SK-N-SH (cell line): ENCODE measurements around the gene TNRC6B. TPM values are rescaled to one million over a fixed set of nuclear protein-coding genes. Genes with fewer than 3 reads are reported as not detected.
"Not testable (repeated sequence)": the region's sequence is repeated elsewhere in the genome, so short reads cannot be mapped to it uniquely, and the experiment has no call there.

ENCODE experiments used
- CTCF ChIA-PET: fragments of 300-600, 350-600 bp; formaldehyde crosslinking; extraction: SDS; loops from one replicate; lab custom pipeline; 2021; lab: Yijun Ruan, JAX
- POLR2A ChIA-PET: fragments of 350-600 bp; sonication (Branson Sonifier 250); formaldehyde crosslinking; extraction: SDS; loops from one replicate; lab custom pipeline; 2020; ENCODE audit warnings: antibody characterized with exemption, inconsistent platforms; lab: Yijun Ruan, JAX
- DNase-seq: peaks from one replicate; pipeline ENCODE4 v3.0.0; 2012
- H2AFZ ChIP-seq: fragments of 200-600 bp; sonication (generic); 2 replicates; pipeline ENCODE4 v1.8.1; 2016; ENCODE audit warnings: antibody characterized with exemption, mild to moderate bottlenecking, low read depth
- H3F3A ChIP-seq: fragments of 200-600 bp; sonication (generic); replicated peaks from 2 replicates; pipeline ENCODE3; 2016; ENCODE audit warnings: antibody characterized with exemption, mild to moderate bottlenecking; ENCODE audit not compliant: insufficient read depth
- H3K27ac ChIP-seq, 2 experiments: fragments of 200-500 bp in 1 of 2; fragments of 200-600 bp in 1 of 2; sonication (Bioruptor generic) in 1 of 2; sonication (generic), shearing (Covaris generic) in 1 of 2; 2 replicates each; pipeline versions ENCODE4 v1.5.1 to v1.6.1; 2014 to 2016; ENCODE audit warnings: low read depth in 2 of 2, inconsistent platforms in 1 of 2, low read length in 1 of 2, mild to moderate bottlenecking in 1 of 2, mixed read lengths in 1 of 2
- H3K27me3 ChIP-seq: fragments of 200-600 bp; sonication (generic), shearing (Covaris generic); 2 replicates; pipeline ENCODE4 v1.6.1; 2016; ENCODE audit warnings: mixed run types; ENCODE audit not compliant: insufficient read depth
- H3K36me3 ChIP-seq, 2 experiments: fragments of 200-500 bp in 1 of 2; fragments of 200-600 bp in 1 of 2; sonication (Bioruptor generic) in 1 of 2; sonication (generic) in 1 of 2; replicated peaks in 1 of 2; 2 replicates each; pipeline versions ENCODE3 to v1.5.1; 2014 to 2016; ENCODE audit warnings: low read length in 1 of 2, mild to moderate bottlenecking in 1 of 2; ENCODE audit not compliant: insufficient read depth in 2 of 2, control insufficient read depth in 1 of 2
- H3K4me1 ChIP-seq, 2 experiments: fragments of 200-500 bp in 1 of 2; fragments of 200-600 bp in 1 of 2; sonication (Bioruptor generic) in 1 of 2; sonication (generic), shearing (Covaris generic) in 1 of 2; 2 replicates each; pipeline versions ENCODE4 v1.5.1 to v1.6.1; 2014 to 2016; ENCODE audit warnings: low read depth in 1 of 2, low read length in 1 of 2, mixed run types in 1 of 2; ENCODE audit not compliant: insufficient read depth in 2 of 2, control insufficient read depth in 1 of 2
- H3K4me2 ChIP-seq: fragments of 200-600 bp; sonication (generic), shearing (Covaris generic); 2 replicates; pipeline ENCODE4 v1.6.1; 2017; ENCODE audit warnings: mixed run types
- H3K4me3 ChIP-seq, 2 experiments: fragments of 200-500 bp in 1 of 2; fragments of 200-600 bp in 1 of 2; sonication (Bioruptor generic) in 1 of 2; sonication (generic), shearing (Covaris generic) in 1 of 2; 2 replicates each; pipeline versions ENCODE4 v1.5.1 to v1.8.1; 2014 to 2016; ENCODE audit warnings: low read depth in 2 of 2, inconsistent platforms in 1 of 2, low read length in 1 of 2, mild to moderate bottlenecking in 1 of 2, mixed read lengths in 1 of 2, moderate library complexity in 1 of 2
- H3K79me2 ChIP-seq: fragments of 200-600 bp; sonication (generic); 2 replicates; pipeline ENCODE4 v1.8.1; 2017; ENCODE audit warnings: mild to moderate bottlenecking; ENCODE audit not compliant: insufficient read depth
- H3K9ac ChIP-seq: fragments of 200-600 bp; sonication (generic); 2 replicates; pipeline ENCODE4 v1.6.1; 2017; ENCODE audit warnings: mixed run types
- H3K9me2 ChIP-seq: fragments of 200-600 bp; sonication (generic); 2 replicates; pipeline ENCODE4 v1.6.1; 2017; ENCODE audit warnings: mixed run types
- H3K9me3 ChIP-seq: fragments of 200-600 bp; sonication (generic); 2 replicates; pipeline ENCODE4 v1.6.1; 2017; ENCODE audit warnings: mixed run types, mild to moderate bottlenecking, moderate library complexity
- H4K20me1 ChIP-seq: fragments of 200-600 bp; sonication (generic); 2 replicates; pipeline ENCODE4 v1.6.1; 2017; ENCODE audit warnings: mild to moderate bottlenecking, mixed run types; ENCODE audit not compliant: insufficient read depth
- EZH2phosphoT487 ChIP-seq: fragments of 200-600 bp; sonication (generic); IDR thresholded peaks from 2 replicates; pipeline ENCODE4 v1.6.1; 2017; ENCODE audit warnings: low read depth, mixed run types, mild to moderate bottlenecking, antibody characterized with exemption, moderate library complexity, borderline replicate concordance
- FOSL2 ChIP-seq: IDR thresholded peaks from 2 replicates; pipeline ENCODE4 v1.4.0; 2012; ENCODE audit warnings: low read depth, mild to moderate bottlenecking, moderate library complexity, borderline replicate concordance
- FOXJ3 ChIP-seq: sonication (generic); formaldehyde crosslinking; IDR thresholded peaks from 2 replicates; pipeline ENCODE4 v1.5.1; 2020; ENCODE audit warnings: mild to moderate bottlenecking, missing genetic modification reagents
- FOXM1 ChIP-seq: IDR thresholded peaks from 2 replicates; pipeline ENCODE4 v1.4.0; 2012; ENCODE audit warnings: low read depth, mild to moderate bottlenecking
- GATA2 ChIP-seq: sonication (generic); formaldehyde crosslinking; IDR thresholded peaks from 2 replicates; pipeline ENCODE4 v1.5.0; 2020; ENCODE audit warnings: mild to moderate bottlenecking, missing genetic modification reagents
- MAX ChIP-seq: IDR thresholded peaks from 2 replicates; pipeline ENCODE4 v1.4.0; 2012; ENCODE audit warnings: low read depth
- NRF1 ChIP-seq: IDR thresholded peaks from 2 replicates; pipeline ENCODE4 v1.6.1; 2012; ENCODE audit warnings: low read depth, mild to moderate bottlenecking, low read length
- PBX3 ChIP-seq: IDR thresholded peaks from 2 replicates; pipeline ENCODE4; 2012
- POLR2AphosphoS5 ChIP-seq: IDR thresholded peaks from 2 replicates; pipeline ENCODE4 v1.6.1; 2012; ENCODE audit warnings: low read depth, low read length
- RAD21 ChIP-seq: IDR thresholded peaks from 2 replicates; pipeline ENCODE4 v1.6.1; 2012; ENCODE audit warnings: mild to moderate bottlenecking, low read length
- REST ChIP-seq: IDR thresholded peaks from 2 replicates; pipeline ENCODE4 v1.6.1; 2012; ENCODE audit warnings: mild to moderate bottlenecking, low read depth, low read length, moderate library complexity
- SMC3 ChIP-seq: IDR thresholded peaks from 2 replicates; pipeline ENCODE4 v1.6.1; 2012; ENCODE audit warnings: low read depth, low read length, improper control_type of control experiment
- TAF1 ChIP-seq: IDR thresholded peaks from 2 replicates; pipeline ENCODE4 v1.6.1; 2012; ENCODE audit warnings: low read depth, mild to moderate bottlenecking, low read length, moderate library complexity, borderline replicate concordance
- USF2 ChIP-seq: fragments of 150-350 bp; IDR thresholded peaks from 2 replicates; pipeline ENCODE4 v1.6.1; 2017; ENCODE audit warnings: antibody characterized with exemption, low read length, low read depth, borderline replicate concordance
- YY1 ChIP-seq: IDR thresholded peaks from 2 replicates; pipeline ENCODE4 v1.4.0; 2012; ENCODE audit warnings: low read depth, mild to moderate bottlenecking
- WGBS: methylation state at CpG from one replicate; pipeline ENCODE4 v1.1.6; 2017; ENCODE audit warnings: low lambda C conversion rate; 5-methylcytosine and 5-hydroxymethylcytosine counted together
- polyA plus RNA-seq, 3 experiments: library from polyadenylated mRNA; depleted of rRNA; stranded (reverse); fragments of >200 nt; gene quantifications; 2 replicates each; pipeline ENCODE4 v1.2.3, GENCODE V29; 2012
- TF ChIP-seq, protein P1 (sequence below): IDR thresholded peaks from 2 replicates; pipeline ENCODE4 v1.4.0; 2012; ENCODE audit warnings: low read depth, borderline replicate concordance

TNRC6B gene
- polyA plus RNA-seq, 1 of the 3 experiments (the other 2 are of a cell fraction): 1.2 TPM

GRCh38 chr22:40310768-40311120, 133.0 kb downstream of the TNRC6B start (continued):
- TF ChIP-seq POLR2AphosphoS5 (no peak), EZH2phosphoT487 (no peak), GATA2 (CRISPR knock-in tag) (no peak), NRF1 (no peak), MAX (no peak), PBX3 (no peak)
- TF ChIP-seq, protein P1, sequence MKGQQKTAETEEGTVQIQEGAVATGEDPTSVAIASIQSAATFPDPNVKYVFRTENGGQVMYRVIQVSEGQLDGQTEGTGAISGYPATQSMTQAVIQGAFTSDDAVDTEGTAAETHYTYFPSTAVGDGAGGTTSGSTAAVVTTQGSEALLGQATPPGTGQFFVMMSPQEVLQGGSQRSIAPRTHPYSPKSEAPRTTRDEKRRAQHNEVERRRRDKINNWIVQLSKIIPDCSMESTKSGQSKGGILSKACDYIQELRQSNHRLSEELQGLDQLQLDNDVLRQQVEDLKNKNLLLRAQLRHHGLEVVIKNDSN: no peak

- Histone ChIP-seq H3K36me3 (peaks cover 20 to 37% of the 10 kb centered on the region in 2 experiments), H3F3A (peaks cover 21% of the 10 kb centered on the region), H3K27ac (peak overlapping the region in 1 of 2 experiments; percentile 88; a peak in 1 of 4 replicates)
- H3K4me3 ChIP-seq, POLR2A ChIA-PET, H3K4me2 ChIP-seq, DNase-seq, H3K79me2 ChIP-seq, H3K4me1 ChIP-seq, H2AFZ ChIP-seq, H3K9ac ChIP-seq, H4K20me1 ChIP-seq, CTCF ChIA-PET, H3K9me3 ChIP-seq, H3K9me2 ChIP-seq, H3K27me3 ChIP-seq: not testable (repeated sequence)
- WGBS: 96% methylated on average over 12 of the region's 12 CpGs
These were observed 133.9 kb downstream of the TNRC6B start for GRCh38 chr22:40311646-40312045.

- peaks cover 20 to 40% of the 10 kb centered on the region in 2 experiments for H3K36me3 ChIP-seq
- H4K20me1 ChIP-seq: 0 out of 2 replicates have a peak, but pooled peaks cover 4% of the 10 kb centered on the region
- H3K9me3 ChIP-seq: no peaks in the 10 kb centered on the region
- H3K9me2 ChIP-seq: no peaks in the 10 kb centered on the region
- H3F3A ChIP-seq: peaks cover 21% of the 10 kb centered on the region
- H2AFZ ChIP-seq: no peak overlapping the region
- 96% methylated on average over 2 of the region's 2 CpGs for whole genome bisulfite sequencing
- ChIA-PET POLR2A (no interaction called here), CTCF (no interaction called here)
- no peak overlapping the region for H3K4me2 ChIP-seq
- H3K4me1 ChIP-seq: peaks cover 0 to 6% of the 10 kb centered on the region in 2 experiments; a peak in 2 of 4 replicates
- no peak overlapping the region for H3K9ac ChIP-seq
- H3K4me3 ChIP-seq: no peak overlapping the region
- no peak for DNase-seq
- H3K27me3 ChIP-seq: no peaks in the 10 kb centered on the region
- no peaks in the 10 kb centered on the region for H3K79me2 ChIP-seq
- TF ChIP-seq FOXM1 (no peak), FOXJ3 (CRISPR knock-in tag) (no peak), EZH2phosphoT487 (no peak), FOSL2 (no peak), REST (no peak), YY1 (no peak), USF2 (no peak), RAD21 (no peak), POLR2AphosphoS5 (no peak), NRF1 (no peak), TAF1 (no peak), SMC3 (no peak)
- H3K27ac ChIP-seq: no peak overlapping the region; a peak in 1 of 4 replicates
These were observed 134.3 kb downstream of the TNRC6B start for GRCh38 chr22:40312050-40312449.
